CD14-positive monocyte (primary cell): Measurements from ENCODE around the gene IFRD2. TPM values are rescaled to one million over a fixed set of nuclear protein-coding genes. Genes with fewer than 3 reads are reported as not detected.
A peak's percentile ranks its signal among the peaks of the same experiment; 100 is the strongest.

Experiments
- DNase-seq, 3 donors: peaks; one replicate each; pipeline ENCODE4 v3.0.0-alpha.2; 2011 to 2022
- H2AFZ ChIP-seq: 2 replicates; pipeline ENCODE4 v1.6.0; 2012; ENCODE audit warnings: mild to moderate bottlenecking, low read depth, low read length, inconsistent platforms; ENCODE audit not compliant: insufficient read depth, poor library complexity, severe bottlenecking
- H3K27ac ChIP-seq, 2 donors: 1 replicate in 1 of 2; 2 replicates in 1 of 2; pipeline ENCODE4 v1.5.1; 2012 to 2013; ENCODE audit warnings: low read length in 2 of 2, control low read depth in 1 of 2, inconsistent platforms in 1 of 2, low read depth in 1 of 2, mild to moderate bottlenecking in 1 of 2
- H3K27me3 ChIP-seq, 2 donors: one replicate each; pipeline versions ENCODE4 v1.6.0 to v1.6.1; 2011 to 2013; ENCODE audit warnings: low read length in 2 of 2; ENCODE audit not compliant: control insufficient read depth in 2 of 2, insufficient read depth in 2 of 2
- H3K36me3 ChIP-seq, 2 donors: replicated peaks in 1 of 2; 1 replicate in 1 of 2; 2 replicates in 1 of 2; pipeline versions ENCODE4 v1.5.1 to v1.6.1; 2012 to 2013; ENCODE audit warnings: low read length in 2 of 2, control low read depth in 1 of 2, inconsistent platforms in 1 of 2, mild to moderate bottlenecking in 1 of 2; ENCODE audit not compliant: insufficient read depth in 2 of 2, control insufficient read depth in 1 of 2
- H3K4me1 ChIP-seq, 2 donors: 1 replicate in 1 of 2; 2 replicates in 1 of 2; pipeline versions ENCODE4 v1.5.1 to v1.6.1; 2012 to 2013; ENCODE audit warnings: low read length in 2 of 2, control low read depth in 1 of 2, inconsistent platforms in 1 of 2, mild to moderate bottlenecking in 1 of 2, moderate library complexity in 1 of 2; ENCODE audit not compliant: insufficient read depth in 2 of 2, control insufficient read depth in 1 of 2
- H3K4me2 ChIP-seq: replicated peaks from 2 replicates; pipeline ENCODE3; 2012; ENCODE audit warnings: low read length, moderate library complexity, mild to moderate bottlenecking; ENCODE audit not compliant: poor library complexity, severe bottlenecking; ENCODE audit errors: extremely low read depth
- H3K4me3 ChIP-seq, 3 experiments: fragments of 200-600 bp in 1 of 3; sonication (generic) in 1 of 3; replicated peaks in 1 of 3; 1 replicate in 2 of 3; 2 replicates in 1 of 3; pipeline ENCODE4 v1.5.1; 2011 to 2013; ENCODE audit warnings: low read length in 3 of 3, mild to moderate bottlenecking in 3 of 3, control low read depth in 2 of 3, low read depth in 2 of 3, inconsistent platforms in 1 of 3, moderate library complexity in 1 of 3
- H3K79me2 ChIP-seq: 2 replicates; pipeline ENCODE4 v1.6.0; 2012; ENCODE audit warnings: mild to moderate bottlenecking, control low read depth, inconsistent platforms, low read length, moderate library complexity; ENCODE audit not compliant: insufficient read depth
- H3K9ac ChIP-seq: 2 replicates; pipeline ENCODE4 v1.6.0; 2017; ENCODE audit warnings: low read length, mild to moderate bottlenecking; ENCODE audit not compliant: insufficient read depth, poor library complexity, severe bottlenecking
- H3K9me3 ChIP-seq, 2 donors: replicated peaks in 1 of 2; 1 replicate in 1 of 2; 2 replicates in 1 of 2; pipeline versions ENCODE4 v1.5.1 to v1.6.1; 2012 to 2013; ENCODE audit warnings: low read length in 2 of 2, control low read depth in 1 of 2; ENCODE audit not compliant: control insufficient read depth in 1 of 2, insufficient read depth in 1 of 2
- H4K20me1 ChIP-seq: 2 replicates; pipeline ENCODE4 v1.6.0; 2012; ENCODE audit warnings: mild to moderate bottlenecking, low read length, control low read depth, moderate library complexity; ENCODE audit not compliant: insufficient read depth
- H3K27ac Mint-ChIP-seq, 7 donors: one replicate each; pipeline ENCODE4 v1.8.0; 2020; ENCODE audit warnings: mild to moderate bottlenecking in 7 of 7, mixed read lengths in 7 of 7, moderate library complexity in 6 of 7, inconsistent platforms in 2 of 7
- H3K27me3 Mint-ChIP-seq, 3 donors: one replicate each; pipeline ENCODE4 v1.8.0; 2021 to 2022; ENCODE audit warnings: low read depth in 3 of 3, mild to moderate bottlenecking in 3 of 3, mixed read lengths in 3 of 3, moderate library complexity in 3 of 3, inconsistent platforms in 1 of 3
- H3K36me3 Mint-ChIP-seq, 2 donors: one replicate each; pipeline ENCODE4 v1.8.0; 2020; ENCODE audit warnings: mixed read lengths in 2 of 2, inconsistent platforms in 1 of 2, mild to moderate bottlenecking in 1 of 2
- H3K4me1 Mint-ChIP-seq: one replicate; pipeline ENCODE4 v1.8.0; 2020; ENCODE audit warnings: mild to moderate bottlenecking, mixed read lengths
- H3K4me3 Mint-ChIP-seq, 2 donors: one replicate each; pipeline ENCODE4 v1.8.0; 2020; ENCODE audit warnings: mild to moderate bottlenecking in 2 of 2, mixed read lengths in 2 of 2, moderate library complexity in 1 of 2
- H3K9me3 Mint-ChIP-seq, 7 donors: one replicate each; pipeline ENCODE4 v1.8.0; 2020 to 2022; ENCODE audit warnings: mixed read lengths in 7 of 7, mild to moderate bottlenecking in 6 of 7, moderate library complexity in 6 of 7, inconsistent platforms in 2 of 7
- whole genome bisulfite sequencing: methylation state at CpG from one replicate; pipeline ENCODE4 v1.1.5; 2013; ENCODE audit warnings: missing lambda C conversion rate; ENCODE audit not compliant: insufficient coverage; 5-methylcytosine and 5-hydroxymethylcytosine counted together
- intact Hi-C, 2 donors: fragments of 100-400 bp; cut with micrococcal nuclease; formaldehyde crosslinking; loops; one replicate each; pipeline versions ENCODE4 v1.15.0 to v1.15.1; 2023
- polyA plus RNA-seq, 3 donors: library from polyadenylated mRNA; depleted of rRNA in 1 of 3; unstranded in 2 of 3; stranded (reverse) in 1 of 3; fragments of 300-500 nt in 2 of 3; fragments of >200 nt in 1 of 3; fragmentation: Illumina TruSeq in 2 of 3; gene quantifications; 1 replicate in 2 of 3; 2 replicates in 1 of 3; pipeline ENCODE4 v1.2.3, GENCODE V29; 2012 to 2021
- TF ChIP-seq, protein P1 (sequence below): fragments of 200-600 bp; IDR thresholded peaks from one replicate; pipeline ENCODE4 v1.8.0; 2022; ENCODE audit warnings: antibody characterized with exemption, mild to moderate bottlenecking

Gene IFRD2
- polyA plus RNA-seq, 3 donors = 17.1 to 35.1 (median 23.3) TPM

- H3K4me2 ChIP-seq = peak within 1 kb of the TSS; percentile 95
- Mint-ChIP-seq H3K27ac (peak within 1 kb of the TSS; percentile 94 to 99 (median 96)), H3K4me1 (peaks cover 69% of the 10 kb centered on the region), H3K27me3 (no peaks in the 10 kb centered on the region), H3K36me3 (peaks cover 13 to 18% of the 10 kb centered on the region in 2 donors), H3K4me3 (peak within 1 kb of the TSS; percentile 79 to 96), H3K9me3 (no peaks in the 10 kb centered on the region)
- H2AFZ ChIP-seq = peak within 1 kb of the TSS; percentile 77
- peaks cover 59 to 92% of the 10 kb centered on the region in 2 donors for H3K4me1 ChIP-seq
- TF ChIP-seq, protein P1, sequence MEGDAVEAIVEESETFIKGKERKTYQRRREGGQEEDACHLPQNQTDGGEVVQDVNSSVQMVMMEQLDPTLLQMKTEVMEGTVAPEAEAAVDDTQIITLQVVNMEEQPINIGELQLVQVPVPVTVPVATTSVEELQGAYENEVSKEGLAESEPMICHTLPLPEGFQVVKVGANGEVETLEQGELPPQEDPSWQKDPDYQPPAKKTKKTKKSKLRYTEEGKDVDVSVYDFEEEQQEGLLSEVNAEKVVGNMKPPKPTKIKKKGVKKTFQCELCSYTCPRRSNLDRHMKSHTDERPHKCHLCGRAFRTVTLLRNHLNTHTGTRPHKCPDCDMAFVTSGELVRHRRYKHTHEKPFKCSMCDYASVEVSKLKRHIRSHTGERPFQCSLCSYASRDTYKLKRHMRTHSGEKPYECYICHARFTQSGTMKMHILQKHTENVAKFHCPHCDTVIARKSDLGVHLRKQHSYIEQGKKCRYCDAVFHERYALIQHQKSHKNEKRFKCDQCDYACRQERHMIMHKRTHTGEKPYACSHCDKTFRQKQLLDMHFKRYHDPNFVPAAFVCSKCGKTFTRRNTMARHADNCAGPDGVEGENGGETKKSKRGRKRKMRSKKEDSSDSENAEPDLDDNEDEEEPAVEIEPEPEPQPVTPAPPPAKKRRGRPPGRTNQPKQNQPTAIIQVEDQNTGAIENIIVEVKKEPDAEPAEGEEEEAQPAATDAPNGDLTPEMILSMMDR = no peak
- no peaks in the 10 kb centered on the region for H3K27me3 ChIP-seq
- H3K9ac ChIP-seq = peak within 1 kb of the TSS; percentile 94
- under 1% methylated on average over 80 of the region's 85 CpGs for WGBS
- peaks cover 6 to 10% of the 10 kb centered on the region in 2 donors for H3K36me3 ChIP-seq
- peak within 1 kb of the TSS; percentile 91 to 98 for H3K27ac ChIP-seq
- no peaks in the 10 kb centered on the region for H3K9me3 ChIP-seq
- peak; percentile 47 to 63 (median 60) for DNase-seq
- H3K79me2 ChIP-seq = peaks cover 69% of the 10 kb centered on the region
- peak within 1 kb of the TSS; percentile 50 to 94 (median 83) for H3K4me3 ChIP-seq
- intact Hi-C loops = no loop called here
- H4K20me1 ChIP-seq = peaks cover 21% of the 10 kb centered on the region
Observed at GRCh38 chr3:50340448-50341329, 48.5 kb upstream of the IFRD2 start, which contains the start of gene RASSF1. RASSF1 (minus strand) TSS chr3:50340836; CDS start chr3:50340805, 31 bp downstream.

DNA sequence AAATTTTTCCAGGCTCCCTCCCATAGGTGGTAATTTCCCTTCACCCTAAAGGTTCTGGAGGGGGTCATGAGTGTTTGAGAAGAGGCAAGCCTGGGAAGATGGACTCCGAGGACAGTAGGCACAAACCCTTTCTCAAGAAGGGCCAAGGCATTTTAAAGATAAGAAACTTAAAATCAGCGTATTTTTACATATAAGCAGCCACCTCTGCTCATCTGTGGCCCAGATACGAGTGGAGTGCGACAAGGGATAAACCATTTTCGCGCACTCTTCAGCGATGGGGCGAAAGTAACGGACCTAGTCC is 47.9 kb upstream of the IFRD2 start:
- Mint-ChIP-seq H3K4me1 (peaks cover 67% of the 10 kb centered on the region), H3K27me3 (no peaks in the 10 kb centered on the region), H3K9me3 (no peaks in the 10 kb centered on the region), H3K27ac (peak overlapping the region; percentile 92 to 99 (median 96)), H3K4me3 (peak overlapping the region; percentile 79 to 96), H3K36me3 (peaks cover 15 to 23% of the 10 kb centered on the region in 2 donors)
- intact Hi-C loops = no loop called here
- Histone ChIP-seq H3K4me2 (peak overlapping the region; percentile 95), H3K27me3 (no peaks in the 10 kb centered on the region), H3K4me3 (peak overlapping the region; percentile 50 to 94 (median 83)), H3K36me3 (peaks cover 8 to 13% of the 10 kb centered on the region in 2 donors), H3K4me1 (peaks cover 59 to 89% of the 10 kb centered on the region in 2 donors), H3K27ac (peak overlapping the region; percentile 91 to 98), H3K9me3 (no peaks in the 10 kb centered on the region), H3K9ac (peak overlapping the region; percentile 94), H4K20me1 (peaks cover 25% of the 10 kb centered on the region), H3K79me2 (peaks cover 71% of the 10 kb centered on the region), H2AFZ (peak overlapping the region; percentile 77)
- DNase-seq = no peak
- WGBS = 2% methylated on average over 9 of the region's 9 CpGs
- TF ChIP-seq, protein P1 = no peak
